Fibroblast of lung (primary cell): ENCODE measurements around the gene ATP10A.

Experiments used
- CTCF ChIP-seq, 2 donors: IDR thresholded peaks in 1 of 2; conservative IDR thresholded peaks in 1 of 2; 1 replicate in 1 of 2; 2 replicates in 1 of 2; pipeline ENCODE4 v1.5.1; 2011 to 2012; ENCODE audit warnings: low read length in 2 of 2, control low read depth in 1 of 2, inconsistent platforms in 1 of 2, low read depth in 1 of 2, mild to moderate bottlenecking in 1 of 2
- EZH2 ChIP-seq: IDR thresholded peaks from 2 replicates; pipeline ENCODE4 v1.5.1; 2012; ENCODE audit warnings: low read length, control low read depth, mild to moderate bottlenecking; ENCODE audit errors: missing control alignments

DNA sequence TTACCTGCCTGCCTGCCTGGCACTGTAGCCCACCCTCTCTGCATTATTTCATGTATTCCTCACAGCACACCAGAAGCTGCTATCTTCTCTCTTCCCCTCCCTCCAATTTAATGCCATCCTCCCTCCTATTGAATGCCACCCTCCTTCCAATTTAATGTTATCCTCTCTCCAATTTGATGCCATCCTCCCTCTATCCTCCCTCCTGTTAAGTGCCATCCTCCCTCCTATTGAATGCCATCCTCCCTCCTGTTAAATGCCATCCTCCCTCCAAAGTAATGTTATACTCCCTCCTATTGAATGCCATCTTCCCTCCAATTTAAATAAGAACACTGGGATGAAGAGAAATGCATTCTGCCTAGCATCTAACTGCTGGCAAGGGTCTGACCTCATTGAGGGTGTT lies 11.1 kb downstream of the ATP10A start:
- TF ChIP-seq CTCF (conservative IDR thresholded peaks at IDR 0.05 in 1 of 2, IDR thresholded peaks at IDR 0.05 in 1 of 2; ENCODE audit: low read depth in 1 of 2, low read length in 2 of 2) (no peak), EZH2 (no peak)
